K562 (cell line): ENCODE measurements around the gene MANEA.

ENCODE experiments used
- BHLHE40 ChIP-seq: IDR thresholded peaks from 2 replicates; pipeline ENCODE4 v1.6.1; 2011; ENCODE audit warnings: low read length, improper control_type of control experiment
- CEBPG ChIP-seq, 3 experiments: fragments of 200-800 bp in 1 of 3; sonication (Bioruptor generic) in 1 of 3; sonication (generic) in 1 of 3; formaldehyde crosslinking in 1 of 3; IDR thresholded peaks in 2 of 3; conservative IDR thresholded peaks in 1 of 3; 2 replicates each; pipeline versions ENCODE4 v1.6.1 to v1.8.0; 2016 to 2022; ENCODE audit warnings: missing compliant biosample characterization in 2 of 3, missing genetic modification characterization in 2 of 3, mild to moderate bottlenecking in 1 of 3, missing genetic modification reagents in 1 of 3
- E4F1 ChIP-seq: fragments of 250-450 bp; sonication (Bioruptor Pico); IDR thresholded peaks from 2 replicates; pipeline ENCODE4 v1.5.0; 2021; ENCODE audit warnings: mild to moderate bottlenecking, borderline replicate concordance
- EZH2 ChIP-seq: IDR thresholded peaks from 2 replicates; pipeline ENCODE4 v1.6.1; 2012; ENCODE audit warnings: low read depth, mild to moderate bottlenecking, inconsistent platforms, low read length, borderline replicate concordance
- GABPB2 ChIP-seq: fragments of 250-450 bp; sonication (Bioruptor Pico); conservative IDR thresholded peaks from 2 replicates; pipeline ENCODE4 v1.5.1; 2021; ENCODE audit warnings: mild to moderate bottlenecking
- KDM1A ChIP-seq, 2 experiments: fragments of 450-650 bp; IDR thresholded peaks; 2 replicates each; pipeline ENCODE4 v1.6.1; 2016; ENCODE audit warnings: mild to moderate bottlenecking in 2 of 2
- SIRT6 ChIP-seq: IDR thresholded peaks from one replicate; pipeline ENCODE4 v1.6.1; 2012; ENCODE audit warnings: low read depth, mild to moderate bottlenecking, control low read depth, inconsistent platforms, low read length, moderate library complexity
- TFAP4 ChIP-seq: sonication (generic); formaldehyde crosslinking; IDR thresholded peaks from 2 replicates; pipeline ENCODE4 v1.8.0; 2022; ENCODE audit warnings: missing genetic modification reagents, mild to moderate bottlenecking, moderate library complexity, borderline replicate concordance
- U2AF1 ChIP-seq: fragments of 200-400 bp; formaldehyde crosslinking; optimal IDR thresholded peaks from 2 replicates; pipeline ENCODE3; 2017; ENCODE audit warnings: mild to moderate bottlenecking, low read depth, low read length, moderate library complexity
- ZBTB34 ChIP-seq: fragments of 250-450 bp; sonication (Bioruptor Pico); IDR thresholded peaks from 2 replicates; pipeline ENCODE4 v1.8.0; 2021; ENCODE audit warnings: mild to moderate bottlenecking, moderate library complexity
- ZNF76 ChIP-seq: fragments of 250-450 bp; sonication (Bioruptor Pico); IDR thresholded peaks from 2 replicates; pipeline ENCODE4 v1.4.0; 2020; ENCODE audit warnings: mild to moderate bottlenecking, moderate library complexity, borderline replicate concordance
- TF ChIP-seq, protein P1 (sequence below), 3 experiments: IDR thresholded peaks in 2 of 3; conservative IDR thresholded peaks in 1 of 3; 2 replicates each; pipeline ENCODE4 v1.5.1; 2011 to 2012; ENCODE audit warnings: low read length in 3 of 3, mild to moderate bottlenecking in 3 of 3, control low read depth in 2 of 3, improper control_type of control experiment in 1 of 3, inconsistent platforms in 1 of 3, low read depth in 1 of 3, mixed read lengths in 1 of 3, moderate library complexity in 1 of 3; ENCODE audit not compliant: insufficient read depth in 2 of 3

DNA sequence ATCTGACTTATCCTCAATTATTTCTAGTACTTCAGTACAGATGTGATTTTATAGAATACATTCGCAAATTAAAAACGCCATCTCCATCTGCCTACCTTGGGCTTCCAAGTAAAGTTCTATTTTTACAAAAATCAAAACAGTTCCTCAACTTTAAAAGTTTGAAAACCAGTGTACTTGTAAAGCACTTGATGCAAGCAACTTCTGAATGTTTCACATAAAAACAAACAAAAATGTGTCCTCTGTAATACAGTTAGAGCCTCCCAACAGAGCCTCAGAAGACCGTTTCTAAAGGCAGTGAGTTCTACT is 384 bp upstream of the MANEA start:
- TF ChIP-seq KDM1A (IDR thresholded peaks at IDR 0.05) (no peak), SIRT6 (no peak), CEBPG (CRISPR knock-in tag; IDR thresholded peaks at IDR 0.05) (no peak), CEBPG (tag; conservative IDR thresholded peaks at IDR 0.05 in 1 of 2, IDR thresholded peaks at IDR 0.05 in 1 of 2) (no peak), TFAP4 (CRISPR knock-in tag) (no peak), E4F1 (CRISPR knock-in tag) (no peak), BHLHE40 (no peak), EZH2 (no peak), ZBTB34 (CRISPR knock-in tag) (no peak), ZNF76 (CRISPR knock-in tag) (no peak), GABPB2 (CRISPR knock-in tag) (no peak), U2AF1 (no peak)
- TF ChIP-seq, protein P1, sequence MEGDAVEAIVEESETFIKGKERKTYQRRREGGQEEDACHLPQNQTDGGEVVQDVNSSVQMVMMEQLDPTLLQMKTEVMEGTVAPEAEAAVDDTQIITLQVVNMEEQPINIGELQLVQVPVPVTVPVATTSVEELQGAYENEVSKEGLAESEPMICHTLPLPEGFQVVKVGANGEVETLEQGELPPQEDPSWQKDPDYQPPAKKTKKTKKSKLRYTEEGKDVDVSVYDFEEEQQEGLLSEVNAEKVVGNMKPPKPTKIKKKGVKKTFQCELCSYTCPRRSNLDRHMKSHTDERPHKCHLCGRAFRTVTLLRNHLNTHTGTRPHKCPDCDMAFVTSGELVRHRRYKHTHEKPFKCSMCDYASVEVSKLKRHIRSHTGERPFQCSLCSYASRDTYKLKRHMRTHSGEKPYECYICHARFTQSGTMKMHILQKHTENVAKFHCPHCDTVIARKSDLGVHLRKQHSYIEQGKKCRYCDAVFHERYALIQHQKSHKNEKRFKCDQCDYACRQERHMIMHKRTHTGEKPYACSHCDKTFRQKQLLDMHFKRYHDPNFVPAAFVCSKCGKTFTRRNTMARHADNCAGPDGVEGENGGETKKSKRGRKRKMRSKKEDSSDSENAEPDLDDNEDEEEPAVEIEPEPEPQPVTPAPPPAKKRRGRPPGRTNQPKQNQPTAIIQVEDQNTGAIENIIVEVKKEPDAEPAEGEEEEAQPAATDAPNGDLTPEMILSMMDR (IDR thresholded peaks at IDR 0.05 in 2 of 3, conservative IDR thresholded peaks at IDR 0.05 in 1 of 3; ENCODE audit: insufficient read depth in 2 of 3, low read depth in 1 of 3, low read length in 3 of 3) = no peak
